Measurements from ENCODE around the gene KRT80.

The KRT80 gene

DNA sequence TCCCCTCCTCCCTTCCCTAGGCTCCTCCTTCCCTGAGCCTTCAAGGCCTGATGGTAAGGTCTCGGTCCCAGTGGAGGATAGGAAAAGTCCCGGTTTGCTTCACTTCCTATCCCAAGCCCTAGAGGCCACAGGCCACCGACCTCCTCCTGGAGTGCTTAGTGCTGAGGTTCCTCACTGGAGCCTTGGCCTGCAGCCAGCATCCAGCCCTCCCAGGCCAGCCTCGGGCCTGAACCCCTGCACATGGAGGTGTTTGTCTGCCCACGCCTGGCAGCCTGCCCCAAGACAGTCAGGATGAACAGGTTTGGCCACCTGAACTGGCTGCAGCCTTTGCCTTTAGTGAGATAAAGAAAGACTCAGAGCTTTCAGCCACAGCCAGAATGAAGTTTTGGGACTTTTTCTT is 25.4 kb upstream of the KRT80 start:
- no peak overlapping the region for H3K4me3 ChIP-seq (ENCODE audit: insufficient read depth, low read depth, low read length)
- no peaks in the 10 kb centered on the region for H3K9me3 ChIP-seq (ENCODE audit: control insufficient read depth, low read length)
- WGBS, 2 experiments = 66% methylated on average over 5 of the region's 5 CpGs
- peaks cover 6% of the 10 kb centered on the region for H3K27me3 ChIP-seq (ENCODE audit: control insufficient read depth, insufficient read depth, low read length, poor library complexity, severe bottlenecking)
- H3K36me3 ChIP-seq (ENCODE audit: control insufficient read depth, insufficient read depth, low read length) = no peaks in the 10 kb centered on the region
- no peaks in the 10 kb centered on the region for H3K4me1 ChIP-seq (ENCODE audit: control insufficient read depth, insufficient read depth, low read length)
- no peak overlapping the region for H3K27ac ChIP-seq (ENCODE audit: insufficient read depth, low read depth, low read length, poor library complexity, severe bottlenecking)

- H3K36me3 ChIP-seq (ENCODE audit: control insufficient read depth, insufficient read depth, low read length) = no peaks in the 10 kb centered on the region
- WGBS, 2 experiments = no CpG with 5 or more reads among the region's 1 CpG
- H3K4me3 ChIP-seq (ENCODE audit: insufficient read depth, low read depth, low read length) = no peak overlapping the region
- H3K9me3 ChIP-seq (ENCODE audit: control insufficient read depth, low read length) = no peaks in the 10 kb centered on the region
- no peaks in the 10 kb centered on the region for H3K4me1 ChIP-seq (ENCODE audit: control insufficient read depth, insufficient read depth, low read length)
- no peak overlapping the region for H3K27ac ChIP-seq (ENCODE audit: insufficient read depth, low read depth, low read length, poor library complexity, severe bottlenecking)
- peaks cover 4% of the 10 kb centered on the region for H3K27me3 ChIP-seq (ENCODE audit: control insufficient read depth, insufficient read depth, low read length, poor library complexity, severe bottlenecking)
These were observed 25.0 kb upstream of the KRT80 start for GRCh38 chr12:52216807-52217206.

- WGBS, 2 experiments = 75 to 83% methylated on average over 4 of the region's 4 CpGs
- H3K27me3 ChIP-seq (ENCODE audit: control insufficient read depth, insufficient read depth, low read length, poor library complexity, severe bottlenecking) = no peaks in the 10 kb centered on the region
- H3K4me1 ChIP-seq (ENCODE audit: control insufficient read depth, insufficient read depth, low read length) = no peaks in the 10 kb centered on the region
- no peaks in the 10 kb centered on the region for H3K36me3 ChIP-seq (ENCODE audit: control insufficient read depth, insufficient read depth, low read length)
- H3K27ac ChIP-seq (ENCODE audit: insufficient read depth, low read depth, low read length, poor library complexity, severe bottlenecking) = no peak overlapping the region
- no peak overlapping the region for H3K4me3 ChIP-seq (ENCODE audit: insufficient read depth, low read depth, low read length)
- H3K9me3 ChIP-seq (ENCODE audit: control insufficient read depth, low read length) = no peaks in the 10 kb centered on the region
These were observed 24.3 kb upstream of the KRT80 start for GRCh38 chr12:52216100-52216499.

- Histone ChIP-seq H3K4me1 (ENCODE audit: control insufficient read depth, insufficient read depth, low read length) (no peaks in the 10 kb centered on the region), H3K27ac (ENCODE audit: insufficient read depth, low read depth, low read length, poor library complexity, severe bottlenecking) (no peak overlapping the region), H3K9me3 (ENCODE audit: control insufficient read depth, low read length) (no peaks in the 10 kb centered on the region), H3K36me3 (ENCODE audit: control insufficient read depth, insufficient read depth, low read length) (no peaks in the 10 kb centered on the region), H3K27me3 (ENCODE audit: control insufficient read depth, insufficient read depth, low read length, poor library complexity, severe bottlenecking) (no peaks in the 10 kb centered on the region), H3K4me3 (ENCODE audit: insufficient read depth, low read depth, low read length) (no peak overlapping the region)
- 85 to 86% methylated on average over 7 of the region's 7 CpGs for whole genome bisulfite sequencing, 2 experiments
These were observed 23.8 kb upstream of the KRT80 start for GRCh38 chr12:52215587-52216031.

GRCh38 chr12:52214421-52214802 is 22.6 kb upstream of the KRT80 start:
- Histone ChIP-seq H3K4me3 (ENCODE audit: insufficient read depth, low read depth, low read length) (no peak overlapping the region), H3K27ac (ENCODE audit: insufficient read depth, low read depth, low read length, poor library complexity, severe bottlenecking) (no peak overlapping the region), H3K4me1 (ENCODE audit: control insufficient read depth, insufficient read depth, low read length) (no peaks in the 10 kb centered on the region), H3K36me3 (ENCODE audit: control insufficient read depth, insufficient read depth, low read length) (no peaks in the 10 kb centered on the region), H3K27me3 (ENCODE audit: control insufficient read depth, insufficient read depth, low read length, poor library complexity, severe bottlenecking) (no peaks in the 10 kb centered on the region), H3K9me3 (ENCODE audit: control insufficient read depth, low read length) (no peaks in the 10 kb centered on the region)
- 82 to 87% methylated on average over 3 of the region's 3 CpGs for WGBS, 2 experiments

DNA sequence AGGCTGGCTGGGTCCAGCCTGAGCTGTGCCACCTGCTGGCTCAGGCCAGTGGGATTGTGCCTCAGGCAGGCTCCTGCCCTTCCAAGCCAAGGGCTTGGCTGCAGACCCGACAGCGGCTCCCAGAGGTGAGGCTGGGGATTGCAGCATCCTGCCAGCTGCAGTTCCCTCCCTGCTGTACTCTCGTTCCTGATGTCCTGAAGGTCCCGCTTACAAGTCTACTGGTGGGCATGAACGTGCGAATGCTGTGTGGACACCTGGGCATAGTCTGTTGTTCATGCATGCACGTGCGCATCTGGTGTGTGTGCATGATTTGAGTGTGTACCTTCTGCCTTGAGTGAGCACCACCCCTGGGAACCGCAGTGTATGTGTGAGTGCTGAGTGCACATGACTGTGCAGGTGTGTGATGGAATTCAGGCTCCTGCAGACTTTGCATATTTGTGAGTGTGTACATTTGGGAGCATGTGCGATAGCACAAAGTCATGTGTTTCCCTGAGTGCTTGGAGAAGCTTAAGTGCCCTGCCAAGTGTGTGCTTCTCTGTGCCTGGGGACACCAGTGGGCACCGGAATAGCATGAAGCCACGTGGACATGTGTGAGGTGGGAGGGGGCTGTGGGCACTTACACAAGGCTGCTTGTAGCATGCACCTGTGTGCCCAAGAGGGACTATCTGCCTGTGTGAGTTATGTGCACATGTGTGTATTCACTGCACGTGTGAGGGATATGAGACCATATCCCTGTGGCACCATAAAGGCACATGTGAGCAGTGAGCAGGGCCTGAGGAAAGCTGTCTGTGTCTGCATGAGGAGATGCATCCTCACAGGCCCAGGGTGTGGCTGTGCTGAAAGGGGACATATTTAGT is 22.0 kb upstream of the KRT80 start:
- no peak overlapping the region for H3K27ac ChIP-seq (ENCODE audit: insufficient read depth, low read depth, low read length, poor library complexity, severe bottlenecking)

GRCh38 chr12:52212701-52213563 is 21.1 kb upstream of the KRT80 start:
- Histone ChIP-seq H3K36me3 (ENCODE audit: control insufficient read depth, insufficient read depth, low read length) (no peaks in the 10 kb centered on the region), H3K27me3 (ENCODE audit: control insufficient read depth, insufficient read depth, low read length, poor library complexity, severe bottlenecking) (no peaks in the 10 kb centered on the region), H3K4me3 (ENCODE audit: insufficient read depth, low read depth, low read length) (no peak overlapping the region), H3K27ac (ENCODE audit: insufficient read depth, low read depth, low read length, poor library complexity, severe bottlenecking) (no peak overlapping the region), H3K4me1 (ENCODE audit: control insufficient read depth, insufficient read depth, low read length) (no peaks in the 10 kb centered on the region), H3K9me3 (ENCODE audit: control insufficient read depth, low read length) (no peaks in the 10 kb centered on the region)
- WGBS, 2 experiments = 81 to 85% methylated on average over 13 of the region's 13 CpGs

More for the DNA sequence above, 22.0 kb upstream of the KRT80 start:
- Histone ChIP-seq H3K36me3 (ENCODE audit: control insufficient read depth, insufficient read depth, low read length) (no peaks in the 10 kb centered on the region), H3K4me3 (ENCODE audit: insufficient read depth, low read depth, low read length) (no peak overlapping the region), H3K27me3 (ENCODE audit: control insufficient read depth, insufficient read depth, low read length, poor library complexity, severe bottlenecking) (no peaks in the 10 kb centered on the region), H3K4me1 (ENCODE audit: control insufficient read depth, insufficient read depth, low read length) (no peaks in the 10 kb centered on the region), H3K9me3 (ENCODE audit: control insufficient read depth, low read length) (no peaks in the 10 kb centered on the region)
- 46% methylated on average over 13 of the region's 13 CpGs for WGBS, 2 experiments

DNA sequence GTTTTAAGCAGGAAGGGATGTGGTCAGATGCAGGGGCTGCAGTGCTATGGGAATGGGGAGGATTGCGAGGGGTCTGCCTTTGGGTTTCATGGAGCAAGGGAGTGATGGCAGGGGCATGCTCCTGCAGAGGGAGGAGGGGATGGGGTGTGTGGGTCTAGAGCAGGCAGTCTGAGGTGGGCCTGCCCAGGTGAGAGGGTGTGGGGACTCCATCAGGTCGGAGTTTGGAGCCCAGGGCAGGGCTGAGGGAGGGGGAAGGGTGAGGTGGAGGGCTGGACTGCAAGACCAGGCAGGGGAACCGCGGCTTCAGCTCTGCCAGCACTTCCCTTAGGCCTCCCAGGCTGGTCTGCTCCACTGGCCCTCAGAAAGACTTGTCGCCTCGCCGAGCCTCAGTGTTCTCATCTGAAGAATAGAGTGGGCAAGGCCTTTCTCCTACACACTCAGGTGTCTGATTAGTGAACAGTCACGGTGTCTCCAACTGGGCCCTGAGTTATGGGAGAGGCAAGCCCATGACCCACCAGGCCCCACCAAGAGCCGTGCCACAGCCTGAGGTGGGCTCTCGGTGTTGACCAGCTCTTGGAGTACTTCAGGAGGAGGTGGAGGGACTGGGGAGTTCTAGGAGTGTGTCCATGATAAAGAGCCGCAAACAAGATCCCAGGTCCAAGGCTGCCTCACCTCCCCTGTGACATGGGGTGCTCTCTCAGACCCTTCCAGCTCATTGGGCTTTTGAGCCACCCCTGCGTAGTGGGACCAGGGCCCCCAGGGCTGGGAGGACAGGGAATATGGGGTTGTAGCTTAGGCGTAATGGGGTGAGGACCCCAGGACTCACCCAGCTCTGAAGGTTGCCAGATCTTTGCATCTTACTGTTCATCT is 20.1 kb upstream of the KRT80 start:
- Histone ChIP-seq H3K4me3 (ENCODE audit: insufficient read depth, low read depth, low read length) (no peak overlapping the region), H3K4me1 (ENCODE audit: control insufficient read depth, insufficient read depth, low read length) (no peaks in the 10 kb centered on the region), H3K27ac (ENCODE audit: insufficient read depth, low read depth, low read length, poor library complexity, severe bottlenecking) (no peak overlapping the region), H3K9me3 (ENCODE audit: control insufficient read depth, low read length) (no peaks in the 10 kb centered on the region), H3K27me3 (ENCODE audit: control insufficient read depth, insufficient read depth, low read length, poor library complexity, severe bottlenecking) (no peaks in the 10 kb centered on the region), H3K36me3 (ENCODE audit: control insufficient read depth, insufficient read depth, low read length) (no peaks in the 10 kb centered on the region)
- WGBS, 2 experiments = 91% methylated on average over 13 of the region's 13 CpGs

GRCh38 chr12:52210925-52211650 is 19.3 kb upstream of the KRT80 start:
- no peaks in the 10 kb centered on the region for H3K4me1 ChIP-seq (ENCODE audit: control insufficient read depth, insufficient read depth, low read length)
- H3K36me3 ChIP-seq (ENCODE audit: control insufficient read depth, insufficient read depth, low read length) = no peaks in the 10 kb centered on the region
- no peaks in the 10 kb centered on the region for H3K27me3 ChIP-seq (ENCODE audit: control insufficient read depth, insufficient read depth, low read length, poor library complexity, severe bottlenecking)
- WGBS, 2 experiments = 79 to 84% methylated on average over 10 of the region's 10 CpGs
- H3K27ac ChIP-seq (ENCODE audit: insufficient read depth, low read depth, low read length, poor library complexity, severe bottlenecking) = no peak overlapping the region
- no peak overlapping the region for H3K4me3 ChIP-seq (ENCODE audit: insufficient read depth, low read depth, low read length)
- no peaks in the 10 kb centered on the region for H3K9me3 ChIP-seq (ENCODE audit: control insufficient read depth, low read length)
